GM23248 (cell line): Measurements from ENCODE around the gene MINDY4B.

Experiments
- EZH2 ChIP-seq: fragments of 200-600 bp; sonication (generic); IDR thresholded peaks from 2 replicates; pipeline ENCODE4 v1.6.1; 2018; ENCODE audit warnings: antibody characterized with exemption, mild to moderate bottlenecking; ENCODE audit not compliant: insufficient read depth, poor library complexity, severe bottlenecking
- EZH2phosphoT487 ChIP-seq: fragments of 200-600 bp; sonication (generic); IDR thresholded peaks from 2 replicates; pipeline ENCODE4 v1.6.1; 2018; ENCODE audit warnings: antibody characterized with exemption, moderate library complexity, mild to moderate bottlenecking, low read depth; ENCODE audit not compliant: insufficient read depth

- TF ChIP-seq EZH2 (no peak), EZH2phosphoT487 (no peak)
These were observed 14.9 kb downstream of the MINDY4B start for GRCh38 chr3:150890295-150890694.
